Left ventricle myocardium inferior (tissue), 1 donor: ENCODE data around the gene HDAC4. TPM values are rescaled to one million over a fixed set of nuclear protein-coding genes. Genes with fewer than 3 reads are reported as not detected.
A peak's percentile ranks its signal among the peaks of the same experiment; 100 is the strongest.

ENCODE experiments used
- DNase-seq: peaks from one replicate; pipeline ENCODE4 v3.0.0-alpha.2; 2020
- H3K27ac ChIP-seq: fragments of 200-600 bp; replicated peaks from 2 replicates; pipeline ENCODE4 v1.8.0; 2021
- H3K27me3 ChIP-seq: fragments of 200-600 bp; 2 replicates; pipeline ENCODE4 v1.8.0; 2021; ENCODE audit warnings: low read depth
- H3K36me3 ChIP-seq: fragments of 200-600 bp; 2 replicates; pipeline ENCODE4 v1.8.0; 2021
- H3K4me1 ChIP-seq: fragments of 200-600 bp; 2 replicates; pipeline ENCODE4 v1.8.0; 2021
- H3K4me3 ChIP-seq: fragments of 200-600 bp; 2 replicates; pipeline ENCODE4 v1.8.0; 2021; ENCODE audit warnings: mild to moderate bottlenecking, moderate library complexity
- H3K9me3 ChIP-seq: fragments of 200-600 bp; replicated peaks from 2 replicates; pipeline ENCODE4 v1.8.0; 2021
- intact Hi-C: fragments of 100-400 bp; cut with micrococcal nuclease; formaldehyde crosslinking; loops from one replicate; pipeline ENCODE4 v1.11.0; 2022
- total RNA-seq: library from RNA; stranded (reverse); fragmentation: NEBNext Ultra II Directional; extraction: Animal tissue kit (Norgen Biotek cat#: 25700); gene quantifications from one replicate; pipeline ENCODE4 v1.2.1, GENCODE V29; 2021
- TF ChIP-seq, protein P1 (sequence below): fragments of 200-600 bp; IDR thresholded peaks from 2 replicates; pipeline ENCODE4 v1.8.0; 2021; ENCODE audit warnings: antibody characterized with exemption, mild to moderate bottlenecking, borderline replicate concordance
- donor health status: DM: no; HTN: yes; CAD: no; lungs with severe emphysema.

The HDAC4 gene
- total RNA-seq, 1 donor from 2014 or later: 23.9 TPM

DNA sequence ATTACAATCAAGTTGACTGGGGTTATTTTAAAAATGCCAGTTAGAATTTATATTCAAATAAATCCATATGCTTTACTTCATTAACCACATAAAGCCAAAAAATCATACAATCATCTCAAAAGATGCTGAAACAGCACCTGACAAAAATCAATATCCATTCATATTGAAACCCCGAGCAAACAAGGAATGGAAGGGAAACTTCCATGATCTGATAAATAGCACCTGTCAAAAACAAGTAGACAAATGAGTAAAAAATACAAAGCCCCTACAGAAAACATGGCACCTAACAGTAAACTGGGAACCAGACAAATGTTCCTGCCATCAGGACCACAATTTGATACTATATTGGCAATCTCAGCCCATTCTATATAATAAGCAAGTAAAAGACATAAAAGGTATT, 227.5 kb downstream of the HDAC4 start:
- Histone ChIP-seq H3K27ac (no peak overlapping the region), H3K4me3 (no peak overlapping the region), H3K9me3 (peaks cover 58% of the 10 kb centered on the region), H3K27me3 (no peaks in the 10 kb centered on the region), H3K4me1 (peaks cover 11% of the 10 kb centered on the region), H3K36me3 (peaks cover 60% of the 10 kb centered on the region)
- TF ChIP-seq, protein P1, sequence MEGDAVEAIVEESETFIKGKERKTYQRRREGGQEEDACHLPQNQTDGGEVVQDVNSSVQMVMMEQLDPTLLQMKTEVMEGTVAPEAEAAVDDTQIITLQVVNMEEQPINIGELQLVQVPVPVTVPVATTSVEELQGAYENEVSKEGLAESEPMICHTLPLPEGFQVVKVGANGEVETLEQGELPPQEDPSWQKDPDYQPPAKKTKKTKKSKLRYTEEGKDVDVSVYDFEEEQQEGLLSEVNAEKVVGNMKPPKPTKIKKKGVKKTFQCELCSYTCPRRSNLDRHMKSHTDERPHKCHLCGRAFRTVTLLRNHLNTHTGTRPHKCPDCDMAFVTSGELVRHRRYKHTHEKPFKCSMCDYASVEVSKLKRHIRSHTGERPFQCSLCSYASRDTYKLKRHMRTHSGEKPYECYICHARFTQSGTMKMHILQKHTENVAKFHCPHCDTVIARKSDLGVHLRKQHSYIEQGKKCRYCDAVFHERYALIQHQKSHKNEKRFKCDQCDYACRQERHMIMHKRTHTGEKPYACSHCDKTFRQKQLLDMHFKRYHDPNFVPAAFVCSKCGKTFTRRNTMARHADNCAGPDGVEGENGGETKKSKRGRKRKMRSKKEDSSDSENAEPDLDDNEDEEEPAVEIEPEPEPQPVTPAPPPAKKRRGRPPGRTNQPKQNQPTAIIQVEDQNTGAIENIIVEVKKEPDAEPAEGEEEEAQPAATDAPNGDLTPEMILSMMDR: no peak
- no peak for DNase-seq
- intact Hi-C loops: no loop called here

DNA sequence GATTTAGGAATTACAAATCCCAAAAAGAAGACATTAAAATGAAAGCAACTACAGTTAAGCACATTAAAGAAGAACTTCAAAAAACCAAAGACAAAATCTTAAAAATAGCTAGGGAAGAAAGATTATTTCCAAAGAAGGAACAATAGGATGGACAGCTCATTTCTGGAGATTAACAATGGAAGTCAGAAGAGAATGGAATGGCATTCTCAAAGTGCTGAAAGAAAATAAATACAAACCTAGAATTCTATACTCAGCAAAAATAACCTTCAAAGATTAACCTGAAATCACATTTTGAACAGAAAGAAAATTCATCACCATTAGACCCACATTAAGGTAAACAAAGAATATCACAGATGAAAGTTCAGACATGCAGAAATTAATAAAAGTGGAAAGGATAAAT, 229.2 kb downstream of the HDAC4 start:
- no peak for DNase-seq
- intact Hi-C loops: no loop called here
- TF ChIP-seq, protein P1: no peak
- Histone ChIP-seq H3K4me1 (peaks cover 18% of the 10 kb centered on the region), H3K27me3 (no peaks in the 10 kb centered on the region), H3K4me3 (no peak overlapping the region), H3K36me3 (peaks cover 45% of the 10 kb centered on the region), H3K9me3 (peaks cover 53% of the 10 kb centered on the region), H3K27ac (no peak overlapping the region)

DNA sequence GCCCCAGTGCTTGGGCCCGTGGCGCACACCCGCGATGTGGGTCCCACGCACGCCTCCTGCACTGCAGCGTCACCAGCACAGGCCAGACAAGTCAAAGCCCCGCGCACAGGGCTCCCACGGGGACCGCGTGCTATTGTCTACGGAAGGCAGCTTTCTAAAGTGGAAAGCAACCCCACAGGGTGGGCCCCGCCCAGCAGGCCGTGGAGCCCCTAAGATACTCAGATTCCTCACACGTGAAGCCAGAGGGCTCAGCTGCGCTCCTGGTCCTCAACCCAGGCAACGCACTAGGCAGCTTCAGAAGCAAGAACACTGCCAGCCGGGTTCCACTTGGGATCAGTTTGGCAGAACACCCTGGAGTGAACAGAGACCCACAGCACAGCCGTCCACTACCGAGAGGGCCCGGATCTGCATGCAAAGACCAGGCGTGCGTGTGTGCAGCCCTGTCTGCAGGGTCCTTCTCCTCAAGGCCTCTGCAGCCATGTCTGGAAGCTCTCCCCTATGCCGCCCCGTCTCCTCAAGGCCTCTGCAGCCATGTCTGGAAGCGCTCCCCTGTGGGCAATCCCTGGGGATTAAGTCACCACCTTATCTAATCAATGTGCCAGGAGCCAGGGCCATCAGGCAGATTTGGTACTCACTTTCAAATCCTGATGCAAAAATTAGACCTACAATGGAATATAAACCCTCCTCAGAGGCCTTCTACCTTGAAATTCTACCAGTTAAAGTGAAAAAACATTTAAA, 231.3 kb downstream of the HDAC4 start:
- Histone ChIP-seq H3K4me3 (no peak overlapping the region), H3K27ac (no peak overlapping the region), H3K36me3 (peaks cover 25% of the 10 kb centered on the region), H3K27me3 (no peaks in the 10 kb centered on the region), H3K4me1 (peaks cover 26% of the 10 kb centered on the region), H3K9me3 (peaks cover 40% of the 10 kb centered on the region)
- TF ChIP-seq, protein P1: no peak
- DNase-seq: peak; percentile 10
- intact Hi-C loops: no loop called here

DNA sequence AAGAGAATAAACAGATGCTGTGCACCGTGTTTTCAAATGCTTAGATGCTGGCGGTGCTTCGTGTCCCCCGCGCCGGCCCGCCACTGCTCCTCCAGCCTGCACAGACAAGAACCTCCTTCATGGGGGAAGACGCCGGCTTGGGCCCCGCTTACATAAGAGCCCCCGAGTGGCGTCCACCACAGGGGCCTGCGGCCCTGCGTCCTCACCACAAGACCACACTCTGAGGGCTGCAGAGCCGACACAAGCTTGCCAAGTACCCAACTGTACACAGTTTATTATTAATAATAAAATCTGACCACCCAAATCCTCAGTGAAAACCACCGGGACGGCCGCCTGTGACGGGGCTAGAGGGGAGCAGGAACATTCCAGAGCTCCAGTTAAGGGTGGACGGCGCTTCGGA, 232.2 kb downstream of the HDAC4 start:
- intact Hi-C loops: no loop called here
- peaks cover 23% of the 10 kb centered on the region for H3K36me3 ChIP-seq
- no peaks in the 10 kb centered on the region for H3K27me3 ChIP-seq
- H3K4me1 ChIP-seq: peaks cover 26% of the 10 kb centered on the region
- H3K9me3 ChIP-seq: peaks cover 31% of the 10 kb centered on the region
- DNase-seq: peak; percentile 4
- TF ChIP-seq, protein P1: no peak
- H3K27ac ChIP-seq: no peak overlapping the region
- H3K4me3 ChIP-seq: no peak overlapping the region

DNA sequence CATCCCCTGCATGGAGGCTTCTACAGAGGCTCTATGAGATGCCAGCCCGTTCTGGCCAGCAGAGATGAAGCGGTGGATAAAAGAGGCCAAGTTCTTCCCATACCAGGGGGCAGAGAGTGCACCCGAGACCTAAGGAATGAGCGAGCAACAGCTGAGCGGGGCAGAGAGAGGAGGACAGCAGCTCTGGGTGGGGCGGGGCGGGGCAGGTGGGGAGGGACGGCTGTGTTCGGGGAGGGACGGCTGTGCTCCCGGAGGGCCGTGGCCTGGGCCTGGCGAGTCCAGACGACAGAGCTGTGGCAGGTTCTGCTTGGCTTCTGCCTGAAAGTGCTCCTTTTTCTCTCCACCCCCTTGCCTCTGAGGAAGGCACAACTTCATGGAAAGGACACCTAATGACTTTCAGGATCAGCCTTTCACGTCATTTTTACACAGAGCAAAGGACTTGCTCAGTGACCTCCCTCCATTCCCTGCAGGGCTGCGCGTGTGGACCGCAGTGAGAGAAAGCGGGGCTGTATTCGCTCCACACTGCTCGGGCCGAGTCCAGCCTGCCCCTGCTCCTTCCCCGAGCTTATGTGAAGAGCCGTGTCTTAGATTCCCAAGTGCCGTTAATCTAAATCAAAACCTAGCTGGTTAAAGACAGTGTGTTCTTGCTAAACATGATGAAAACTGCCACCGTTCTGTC, 232.9 kb downstream of the HDAC4 start:
- peak; percentile 4 for DNase-seq
- Histone ChIP-seq H3K9me3 (peaks cover 24% of the 10 kb centered on the region), H3K4me1 (peaks cover 26% of the 10 kb centered on the region), H3K4me3 (no peak overlapping the region), H3K36me3 (peaks cover 30% of the 10 kb centered on the region), H3K27ac (no peak overlapping the region), H3K27me3 (no peaks in the 10 kb centered on the region)
- intact Hi-C loops: no loop called here
- TF ChIP-seq, protein P1: no peak
